ENCODE results near the gene ERGIC3. TPM values are rescaled to one million over a fixed set of nuclear protein-coding genes. Genes with fewer than 3 reads are reported as not detected.
"Not testable (repeated sequence)": the region's sequence is repeated elsewhere in the genome, so short reads cannot be mapped to it uniquely, and the experiment has no call there.

ERGIC3 gene
- total RNA-seq, 1 donor from 2014 or later: 141 TPM

DNA sequence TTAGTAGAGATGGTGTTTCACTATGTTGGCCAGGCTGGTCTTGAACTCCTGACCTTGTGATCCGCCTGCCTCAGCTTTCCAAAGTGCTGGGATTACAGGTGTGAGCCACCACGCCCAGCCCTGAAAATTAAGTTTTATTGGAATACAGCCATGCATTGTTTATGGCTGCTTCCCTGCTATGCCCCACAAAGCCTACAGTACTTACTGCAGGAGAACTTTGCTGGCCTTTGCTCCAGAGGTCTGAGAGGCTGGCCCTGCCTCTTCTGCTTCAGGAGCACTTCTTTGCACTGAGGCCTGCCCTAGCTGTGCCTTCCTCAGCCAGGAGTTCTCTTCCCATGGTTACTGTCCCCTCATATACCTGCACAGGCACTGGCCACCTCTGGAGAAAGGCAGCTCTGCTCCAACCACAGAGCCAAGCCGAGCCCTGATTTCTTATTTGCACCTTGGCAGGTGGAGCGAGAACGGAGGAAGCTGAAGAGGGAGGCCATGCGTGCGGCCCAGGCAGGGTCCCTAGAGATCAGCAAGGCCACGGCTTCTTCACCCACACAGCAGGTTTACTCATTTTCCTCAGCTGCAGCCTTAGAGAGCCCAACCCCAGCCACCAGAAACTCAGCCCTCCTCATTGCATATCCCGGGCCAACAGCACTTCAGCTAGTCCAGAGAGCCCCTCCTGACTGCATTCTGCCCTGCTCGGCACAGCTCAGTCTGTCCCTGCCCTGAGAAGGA, 33.2 kb upstream of the ERGIC3 start:
- intact Hi-C loops (cut with micrococcal nuclease): no loop called here
- Mint-ChIP-seq H3K9me3 (no peaks in the 10 kb centered on the region), H3K4me3 (ENCODE audit: low read depth) (no peak overlapping the region), H3K27me3 (ENCODE audit: low read depth) (no peaks in the 10 kb centered on the region), H3K36me3 (ENCODE audit: low read depth) (peaks cover 62% of the 10 kb centered on the region), H3K27ac (no peak overlapping the region), H3K4me1 (ENCODE audit: low read depth) (peaks cover 17% of the 10 kb centered on the region)
- DNase-seq (ENCODE audit: low spot score): no peak

GRCh38 chr20:35510951-35511735, 30.7 kb upstream of the ERGIC3 start:
- H3K36me3 Mint-ChIP-seq (ENCODE audit: low read depth): peaks cover 47% of the 10 kb centered on the region
- H3K9me3 Mint-ChIP-seq: no peaks in the 10 kb centered on the region
- intact Hi-C loops (cut with micrococcal nuclease): no loop called here
- DNase-seq (ENCODE audit: low spot score): no peak
- H3K4me1 Mint-ChIP-seq (ENCODE audit: low read depth): peaks cover 6% of the 10 kb centered on the region
- no peak overlapping the region for H3K4me3 Mint-ChIP-seq (ENCODE audit: low read depth)
- no peaks in the 10 kb centered on the region for H3K27me3 Mint-ChIP-seq (ENCODE audit: low read depth)
- H3K27ac Mint-ChIP-seq: no peak overlapping the region

DNA sequence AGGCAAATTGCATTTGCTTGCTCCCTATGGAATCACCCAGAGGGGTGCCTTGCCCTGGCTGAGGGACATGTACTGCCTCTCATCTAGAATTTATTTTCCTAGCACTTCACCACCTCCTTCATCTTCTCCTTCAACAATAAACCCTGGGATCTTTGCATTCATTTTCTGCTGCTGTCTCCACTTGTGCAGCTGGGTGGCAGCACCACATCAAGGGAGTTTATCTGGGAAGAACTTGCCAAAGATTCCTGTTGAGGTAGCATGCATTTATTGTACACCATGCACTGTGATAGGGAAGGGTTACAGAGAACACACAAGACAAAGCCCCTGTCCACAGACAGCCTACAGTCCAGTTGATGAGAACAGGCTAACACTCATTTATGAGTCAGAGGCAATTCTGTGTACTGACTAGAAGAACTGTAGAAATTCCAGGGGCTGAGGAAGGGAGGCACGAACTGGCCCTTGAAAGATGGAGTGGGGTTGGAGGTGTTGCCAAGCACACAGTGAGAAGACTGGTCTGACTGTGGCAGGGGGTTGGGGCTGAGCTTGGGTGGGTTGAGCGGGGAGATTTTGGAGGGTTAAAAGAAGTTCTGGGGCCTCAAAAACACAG, 30.0 kb upstream of the ERGIC3 start:
- peaks cover 4% of the 10 kb centered on the region for H3K4me1 Mint-ChIP-seq (ENCODE audit: low read depth)
- no peaks in the 10 kb centered on the region for H3K9me3 Mint-ChIP-seq
- DNase-seq (ENCODE audit: low spot score): no peak
- H3K27me3 Mint-ChIP-seq (ENCODE audit: low read depth): no peaks in the 10 kb centered on the region
- H3K36me3 Mint-ChIP-seq (ENCODE audit: low read depth): peaks cover 45% of the 10 kb centered on the region
- intact Hi-C loops (cut with micrococcal nuclease): no loop called here
- H3K4me3 Mint-ChIP-seq (ENCODE audit: low read depth): no peak overlapping the region
- no peak overlapping the region for H3K27ac Mint-ChIP-seq

GRCh38 chr20:35514371-35514932, 27.4 kb upstream of the ERGIC3 start:
- no peak overlapping the region for H3K27ac Mint-ChIP-seq
- intact Hi-C loops (cut with micrococcal nuclease): no loop called here
- DNase-seq (ENCODE audit: low spot score): no peak

GRCh38 chr20:35515341-35515740, 26.5 kb upstream of the ERGIC3 start:
- H3K27ac Mint-ChIP-seq: no peak overlapping the region

More at GRCh38 chr20:35514371-35514932, 27.4 kb upstream of the ERGIC3 start:
- no peaks in the 10 kb centered on the region for H3K27me3 Mint-ChIP-seq (ENCODE audit: low read depth)
- H3K4me3 Mint-ChIP-seq (ENCODE audit: low read depth): no peak overlapping the region
- H3K36me3 Mint-ChIP-seq (ENCODE audit: low read depth): peaks cover 28% of the 10 kb centered on the region
- no peaks in the 10 kb centered on the region for H3K4me1 Mint-ChIP-seq (ENCODE audit: low read depth)
- no peaks in the 10 kb centered on the region for H3K9me3 Mint-ChIP-seq

DNA sequence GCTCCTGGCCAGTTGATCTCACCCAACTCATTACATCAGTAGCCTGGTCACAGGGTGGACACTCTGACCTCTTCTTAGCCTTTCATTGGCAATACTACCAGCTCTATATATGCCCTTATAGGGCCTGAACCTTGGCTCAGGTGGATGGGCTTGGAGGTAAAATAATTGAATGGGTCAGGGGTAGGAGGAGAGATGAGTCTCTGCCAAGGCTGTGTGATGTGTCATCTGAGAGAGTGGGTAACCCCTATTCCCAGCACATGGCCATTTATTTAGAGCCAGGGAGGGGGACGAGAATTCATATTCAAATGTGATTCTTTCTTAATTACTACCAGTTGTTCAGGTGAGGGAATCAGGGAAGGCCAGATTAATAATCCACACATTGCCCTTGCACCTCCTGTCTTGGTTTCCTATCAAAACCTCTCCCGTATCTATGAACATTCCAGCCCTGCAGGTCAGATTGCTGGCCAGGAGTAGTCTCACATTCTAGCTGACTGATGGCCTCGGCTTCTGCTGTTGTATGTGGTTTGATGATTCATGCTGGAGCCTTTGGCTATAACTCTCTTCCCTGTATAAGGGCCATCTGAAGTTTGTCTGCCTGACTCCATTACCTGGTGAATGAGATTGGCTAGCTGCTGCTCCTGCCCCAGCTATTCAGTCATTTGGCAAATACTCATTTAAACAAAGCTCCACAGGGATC, 25.8 kb upstream of the ERGIC3 start:
- H3K4me1 Mint-ChIP-seq (ENCODE audit: low read depth): no peaks in the 10 kb centered on the region
- intact Hi-C loops (cut with micrococcal nuclease): no loop called here
- H3K4me3 Mint-ChIP-seq (ENCODE audit: low read depth): no peak overlapping the region
- no peak overlapping the region for H3K27ac Mint-ChIP-seq
- H3K36me3 Mint-ChIP-seq (ENCODE audit: low read depth): peaks cover 19% of the 10 kb centered on the region
- no peak for DNase-seq (ENCODE audit: low spot score)
- no peaks in the 10 kb centered on the region for H3K27me3 Mint-ChIP-seq (ENCODE audit: low read depth)
- H3K9me3 Mint-ChIP-seq: no peaks in the 10 kb centered on the region

More at GRCh38 chr20:35515341-35515740, 26.5 kb upstream of the ERGIC3 start:
- Mint-ChIP-seq H3K36me3 (ENCODE audit: low read depth) (peaks cover 21% of the 10 kb centered on the region), H3K9me3 (no peaks in the 10 kb centered on the region), H3K27me3 (ENCODE audit: low read depth) (no peaks in the 10 kb centered on the region), H3K4me3 (ENCODE audit: low read depth) (no peak overlapping the region), H3K4me1 (ENCODE audit: low read depth) (no peaks in the 10 kb centered on the region)
- intact Hi-C loops (cut with micrococcal nuclease): no loop called here
- no peak for DNase-seq (ENCODE audit: low spot score)

DNA sequence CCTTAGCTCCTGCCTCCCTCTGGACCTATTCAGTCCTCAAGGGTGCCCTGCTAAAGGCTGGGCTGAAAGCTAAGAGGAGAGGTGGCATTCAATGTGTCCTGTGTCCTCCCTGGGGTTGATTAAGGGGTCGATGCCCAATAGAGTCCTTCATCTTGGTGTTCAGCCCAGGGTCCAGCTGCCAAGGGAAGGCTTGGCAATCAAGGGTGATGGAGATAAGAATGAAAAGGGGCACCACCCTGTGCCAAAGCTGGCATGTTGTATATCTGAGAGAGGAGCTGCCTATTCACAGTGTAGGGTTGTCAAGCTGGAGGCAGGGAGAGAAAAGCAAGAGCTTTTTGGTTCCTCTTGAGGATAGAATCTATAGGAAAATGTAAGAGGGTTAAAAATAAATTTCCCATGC, 24.8 kb upstream of the ERGIC3 start:
- Mint-ChIP-seq H3K4me3 (ENCODE audit: low read depth) (no peak overlapping the region), H3K4me1 (ENCODE audit: low read depth) (no peaks in the 10 kb centered on the region), H3K27me3 (ENCODE audit: low read depth) (no peaks in the 10 kb centered on the region), H3K9me3 (no peaks in the 10 kb centered on the region), H3K36me3 (ENCODE audit: low read depth) (peaks cover 11% of the 10 kb centered on the region), H3K27ac (no peak overlapping the region)
- DNase-seq (ENCODE audit: low spot score): no peak
- intact Hi-C loops (cut with micrococcal nuclease): no loop called here

- H3K36me3 Mint-ChIP-seq (ENCODE audit: low read depth); H3K27me3 Mint-ChIP-seq (ENCODE audit: low read depth); H3K4me1 Mint-ChIP-seq (ENCODE audit: low read depth); DNase-seq (ENCODE audit: low spot score); intact Hi-C loops (cut with micrococcal nuclease); H3K4me3 Mint-ChIP-seq (ENCODE audit: low read depth); H3K27ac Mint-ChIP-seq; H3K9me3 Mint-ChIP-seq: not testable (repeated sequence)
Observed at GRCh38 chr20:35517767-35518166, 24.1 kb upstream of the ERGIC3 start.

GRCh38 chr20:35518955-35519354, 22.9 kb upstream of the ERGIC3 start:
- intact Hi-C loops (cut with micrococcal nuclease): no loop called here
- H3K36me3 Mint-ChIP-seq (ENCODE audit: low read depth): peaks cover 2% of the 10 kb centered on the region
- no peak overlapping the region for H3K4me3 Mint-ChIP-seq (ENCODE audit: low read depth)
- no peaks in the 10 kb centered on the region for H3K9me3 Mint-ChIP-seq
- no peaks in the 10 kb centered on the region for H3K27me3 Mint-ChIP-seq (ENCODE audit: low read depth)
- no peaks in the 10 kb centered on the region for H3K4me1 Mint-ChIP-seq (ENCODE audit: low read depth)
- DNase-seq (ENCODE audit: low spot score): no peak
- no peak overlapping the region for H3K27ac Mint-ChIP-seq

DNA sequence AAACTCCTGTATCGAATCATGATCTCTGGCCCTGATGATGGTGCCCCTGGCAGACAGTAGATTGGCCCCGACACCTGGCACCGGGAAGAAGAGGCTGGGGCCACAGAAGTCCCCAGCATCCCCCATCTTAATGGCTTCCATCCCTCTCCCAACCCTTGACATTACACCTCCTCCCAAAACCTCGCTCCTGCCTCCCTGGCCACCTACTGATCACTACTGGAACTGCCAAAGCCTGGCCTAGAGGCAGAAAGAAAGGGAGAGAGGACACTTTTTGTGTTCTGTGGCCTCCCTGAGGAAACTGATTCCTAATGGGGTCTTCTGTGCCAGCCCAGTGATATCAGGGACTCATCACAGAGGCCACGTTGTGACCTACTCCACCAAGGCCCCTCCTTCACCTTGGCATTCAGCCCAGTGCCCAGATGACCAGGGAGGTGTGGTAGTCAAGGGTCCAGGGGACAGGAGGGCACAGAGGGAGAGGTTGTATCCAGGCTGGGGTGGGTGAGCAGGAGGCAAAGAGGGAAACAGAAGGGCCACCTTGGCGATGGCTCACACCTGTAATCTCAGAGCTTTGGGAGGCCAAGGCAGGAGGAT, 18.5 kb upstream of the ERGIC3 start:
- intact Hi-C loops (cut with micrococcal nuclease): no loop called here
- Mint-ChIP-seq H3K27ac (no peak overlapping the region), H3K4me3 (ENCODE audit: low read depth) (no peak overlapping the region), H3K27me3 (ENCODE audit: low read depth) (no peaks in the 10 kb centered on the region), H3K36me3 (ENCODE audit: low read depth) (no peaks in the 10 kb centered on the region), H3K4me1 (ENCODE audit: low read depth) (no peaks in the 10 kb centered on the region), H3K9me3 (no peaks in the 10 kb centered on the region)
- peak; percentile 17 for DNase-seq (ENCODE audit: low spot score)

DNA sequence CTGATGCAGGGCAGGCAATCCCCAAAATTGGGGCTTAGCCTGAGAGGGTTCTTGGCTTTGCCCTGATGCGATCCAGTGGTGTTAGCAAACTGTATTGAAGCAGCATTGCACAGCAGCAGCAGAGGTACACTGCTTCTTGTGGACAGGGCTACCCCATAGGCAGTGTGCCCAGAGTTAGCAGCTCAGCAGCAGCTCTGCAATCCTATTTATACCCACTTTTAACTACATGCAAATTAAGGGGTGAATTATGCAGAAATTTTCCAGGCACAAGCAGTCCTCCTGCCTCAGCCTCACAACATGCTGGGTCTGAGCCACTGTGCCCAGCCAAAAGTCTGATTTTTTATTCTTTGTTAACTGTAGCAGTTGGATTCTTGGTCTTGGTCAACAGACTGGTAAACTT, 16.2 kb upstream of the ERGIC3 start:
- H3K4me3 Mint-ChIP-seq (ENCODE audit: low read depth): no peak overlapping the region
- no peaks in the 10 kb centered on the region for H3K4me1 Mint-ChIP-seq (ENCODE audit: low read depth)
- H3K27me3 Mint-ChIP-seq (ENCODE audit: low read depth): no peaks in the 10 kb centered on the region
- intact Hi-C loops (cut with micrococcal nuclease): no loop called here
- no peaks in the 10 kb centered on the region for H3K9me3 Mint-ChIP-seq
- no peaks in the 10 kb centered on the region for H3K36me3 Mint-ChIP-seq (ENCODE audit: low read depth)
- DNase-seq (ENCODE audit: low spot score): no peak
- no peak overlapping the region for H3K27ac Mint-ChIP-seq

- Mint-ChIP-seq H3K27me3 (ENCODE audit: low read depth) (no peaks in the 10 kb centered on the region), H3K27ac (no peak overlapping the region), H3K9me3 (no peaks in the 10 kb centered on the region), H3K4me3 (ENCODE audit: low read depth) (no peak overlapping the region), H3K4me1 (ENCODE audit: low read depth) (no peaks in the 10 kb centered on the region), H3K36me3 (ENCODE audit: low read depth) (no peaks in the 10 kb centered on the region)
- intact Hi-C loops (cut with micrococcal nuclease): no loop called here
- DNase-seq (ENCODE audit: low spot score): no peak
Observed at GRCh38 chr20:35527122-35527769, 14.6 kb upstream of the ERGIC3 start.
